Natural killer cell (primary cell): ENCODE results near the gene CORIN. TPM values are rescaled to one million over a fixed set of nuclear protein-coding genes. Genes with fewer than 3 reads are reported as not detected.
A peak's percentile ranks its signal among the peaks of the same experiment; 100 is the strongest.
"Not testable (repeated sequence)": the region's sequence is repeated elsewhere in the genome, so short reads cannot be mapped to it uniquely, and the experiment has no call there.

Source experiments
- ATAC-seq, 3 donors: fragments of 150-1000 bp in 2 of 3; fragments of 200-7000 bp in 1 of 3; cut with Tn5 transposase; 1 replicate in 1 of 3; 2 replicates in 2 of 3; pipeline ENCODE4 v1.10.0; 2021; ENCODE audit warnings: mild to moderate bottlenecking in 2 of 3, moderate library complexity in 2 of 3
- DNase-seq, 2 donors: peaks; one replicate each; pipeline versions ENCODE4 v3.0.0 to v3.0.0-alpha.2; 2013 to 2021; ENCODE audit warnings: mixed read lengths in 1 of 2
- H3K27ac ChIP-seq: one replicate; pipeline ENCODE4 v1.5.1; 2013; ENCODE audit warnings: mild to moderate bottlenecking, low read length
- H3K27me3 ChIP-seq: one replicate; pipeline ENCODE4 v1.6.1; 2013; ENCODE audit warnings: low read length; ENCODE audit not compliant: control insufficient read depth, insufficient read depth
- H3K36me3 ChIP-seq: one replicate; pipeline ENCODE4 v1.6.1; 2013; ENCODE audit warnings: low read length; ENCODE audit not compliant: control insufficient read depth, insufficient read depth
- H3K4me1 ChIP-seq: one replicate; pipeline ENCODE4 v1.6.1; 2013; ENCODE audit warnings: low read length; ENCODE audit not compliant: control insufficient read depth, insufficient read depth
- H3K4me3 ChIP-seq: one replicate; pipeline ENCODE4 v1.5.1; 2013; ENCODE audit warnings: low read length
- H3K9me3 ChIP-seq: one replicate; pipeline ENCODE4 v1.6.1; 2013; ENCODE audit warnings: low read length; ENCODE audit not compliant: control insufficient read depth, insufficient read depth
- H3K27ac Mint-ChIP-seq, 2 donors: one replicate each; pipeline ENCODE4 v1.8.0; 2022; ENCODE audit warnings: mild to moderate bottlenecking in 2 of 2, mixed read lengths in 2 of 2, moderate library complexity in 1 of 2
- H3K27me3 Mint-ChIP-seq, 2 donors: one replicate each; pipeline ENCODE4 v1.8.0; 2022; ENCODE audit warnings: low read depth in 2 of 2, mixed read lengths in 2 of 2
- H3K36me3 Mint-ChIP-seq: one replicate; pipeline ENCODE4 v1.8.0; 2022; ENCODE audit warnings: mixed read lengths
- H3K4me1 Mint-ChIP-seq, 2 donors: one replicate each; pipeline ENCODE4 v1.8.0; 2022; ENCODE audit warnings: mixed read lengths in 2 of 2
- H3K4me3 Mint-ChIP-seq: one replicate; pipeline ENCODE4 v1.8.0; 2022; ENCODE audit warnings: mild to moderate bottlenecking, moderate library complexity, mixed read lengths
- H3K9me3 Mint-ChIP-seq, 2 donors: one replicate each; pipeline ENCODE4 v1.8.0; 2022; ENCODE audit warnings: mixed read lengths in 2 of 2
- WGBS: methylation state at CpG from one replicate; pipeline ENCODE4 v1.1.7; 2013; ENCODE audit warnings: missing lambda C conversion rate; ENCODE audit not compliant: insufficient coverage; 5-methylcytosine and 5-hydroxymethylcytosine counted together
- intact Hi-C: fragments of 100-400 bp; cut with micrococcal nuclease; formaldehyde crosslinking; loops from one replicate; pipeline ENCODE4 v1.14.2; 2022
- total RNA-seq, 4 donors: library from RNA; stranded (reverse); fragments of 120-200 nt in 1 of 4; gene quantifications; one replicate each; pipeline versions ENCODE4 v1.2.3 to v1.2.4, GENCODE V29; 2013 to 2022
- TF ChIP-seq, protein P1 (sequence below): fragments of 200-600 bp; IDR thresholded peaks from one replicate; pipeline ENCODE4 v1.8.0; 2022; ENCODE audit warnings: antibody characterized with exemption

Gene CORIN
- total RNA-seq, 3 donors from 2014 or later (not counting 1 experiment from before 2014, with no cell fraction given): 0.78 TPM; not detected in 2

DNA sequence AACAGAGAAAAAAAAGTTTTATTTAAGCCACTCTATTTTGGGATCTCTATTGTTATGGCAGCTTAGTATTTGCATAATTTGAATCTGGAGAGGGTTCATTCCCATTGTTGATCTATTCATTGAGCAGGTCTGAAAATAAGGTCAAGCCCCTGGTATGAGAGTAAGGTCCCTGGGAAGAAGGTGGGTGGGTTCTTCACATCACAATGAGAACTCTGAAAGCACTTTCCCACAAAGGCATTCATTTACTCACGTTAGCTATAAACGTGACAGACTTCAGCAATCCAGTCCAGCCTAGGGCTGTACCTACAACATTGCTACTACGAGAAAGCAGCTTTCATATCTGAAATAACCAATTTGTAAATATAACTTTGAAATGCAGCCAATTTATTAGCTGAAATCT is 126.2 kb downstream of the CORIN start:
- no peaks in the 10 kb centered on the region for H3K4me1 ChIP-seq
- TF ChIP-seq, protein P1, sequence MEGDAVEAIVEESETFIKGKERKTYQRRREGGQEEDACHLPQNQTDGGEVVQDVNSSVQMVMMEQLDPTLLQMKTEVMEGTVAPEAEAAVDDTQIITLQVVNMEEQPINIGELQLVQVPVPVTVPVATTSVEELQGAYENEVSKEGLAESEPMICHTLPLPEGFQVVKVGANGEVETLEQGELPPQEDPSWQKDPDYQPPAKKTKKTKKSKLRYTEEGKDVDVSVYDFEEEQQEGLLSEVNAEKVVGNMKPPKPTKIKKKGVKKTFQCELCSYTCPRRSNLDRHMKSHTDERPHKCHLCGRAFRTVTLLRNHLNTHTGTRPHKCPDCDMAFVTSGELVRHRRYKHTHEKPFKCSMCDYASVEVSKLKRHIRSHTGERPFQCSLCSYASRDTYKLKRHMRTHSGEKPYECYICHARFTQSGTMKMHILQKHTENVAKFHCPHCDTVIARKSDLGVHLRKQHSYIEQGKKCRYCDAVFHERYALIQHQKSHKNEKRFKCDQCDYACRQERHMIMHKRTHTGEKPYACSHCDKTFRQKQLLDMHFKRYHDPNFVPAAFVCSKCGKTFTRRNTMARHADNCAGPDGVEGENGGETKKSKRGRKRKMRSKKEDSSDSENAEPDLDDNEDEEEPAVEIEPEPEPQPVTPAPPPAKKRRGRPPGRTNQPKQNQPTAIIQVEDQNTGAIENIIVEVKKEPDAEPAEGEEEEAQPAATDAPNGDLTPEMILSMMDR: no peak
- no peaks in the 10 kb centered on the region for H3K27me3 ChIP-seq
- no peaks in the 10 kb centered on the region for H3K9me3 Mint-ChIP-seq
- no peak overlapping the region for H3K27ac Mint-ChIP-seq
- H3K36me3 Mint-ChIP-seq: no peaks in the 10 kb centered on the region
- ATAC-seq (no peak), DNase-seq (no peak)
- no peak overlapping the region for H3K27ac ChIP-seq
- peaks cover 9 to 40% of the 10 kb centered on the region in 2 donors for H3K27me3 Mint-ChIP-seq
- H3K36me3 ChIP-seq: no peaks in the 10 kb centered on the region
- no peak overlapping the region for H3K4me3 Mint-ChIP-seq
- no peaks in the 10 kb centered on the region for H3K4me1 Mint-ChIP-seq
- no peaks in the 10 kb centered on the region for H3K9me3 ChIP-seq
- no peak overlapping the region for H3K4me3 ChIP-seq
- WGBS: 78% methylated on average over 3 of the region's 3 CpGs
- intact Hi-C loops: no loop called here

DNA sequence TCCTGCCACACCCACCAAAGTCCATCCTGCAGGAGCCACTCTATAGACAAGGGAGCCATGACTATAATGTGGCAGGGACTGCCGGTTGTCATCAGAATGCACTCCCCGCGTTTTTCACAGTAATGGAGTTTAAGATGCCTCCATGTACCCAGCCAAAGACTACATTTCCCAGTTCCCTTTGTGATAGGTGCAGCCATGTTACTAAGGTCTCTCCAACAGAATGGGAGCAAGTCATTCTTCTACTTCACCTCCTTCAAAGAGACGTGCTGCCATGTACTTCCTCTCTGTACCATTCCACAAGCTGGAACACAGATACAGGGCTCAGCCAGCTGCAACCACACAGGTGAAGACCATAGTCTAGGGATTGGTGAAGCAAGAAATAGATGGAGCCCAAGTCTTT is 126.7 kb downstream of the CORIN start:
- Mint-ChIP-seq H3K4me3 (no peak overlapping the region), H3K4me1 (no peaks in the 10 kb centered on the region), H3K27ac (no peak overlapping the region), H3K27me3 (peaks cover 12 to 45% of the 10 kb centered on the region in 2 donors), H3K36me3 (no peaks in the 10 kb centered on the region), H3K9me3 (no peaks in the 10 kb centered on the region)
- intact Hi-C loops: no loop called here
- Histone ChIP-seq H3K9me3 (no peaks in the 10 kb centered on the region), H3K36me3 (no peaks in the 10 kb centered on the region), H3K27me3 (no peaks in the 10 kb centered on the region), H3K27ac (no peak overlapping the region), H3K4me1 (no peaks in the 10 kb centered on the region), H3K4me3 (no peak overlapping the region)
- WGBS: 81% methylated on average over 4 of the region's 4 CpGs
- ATAC-seq (no peak), DNase-seq (no peak)
- TF ChIP-seq, protein P1: no peak

DNA sequence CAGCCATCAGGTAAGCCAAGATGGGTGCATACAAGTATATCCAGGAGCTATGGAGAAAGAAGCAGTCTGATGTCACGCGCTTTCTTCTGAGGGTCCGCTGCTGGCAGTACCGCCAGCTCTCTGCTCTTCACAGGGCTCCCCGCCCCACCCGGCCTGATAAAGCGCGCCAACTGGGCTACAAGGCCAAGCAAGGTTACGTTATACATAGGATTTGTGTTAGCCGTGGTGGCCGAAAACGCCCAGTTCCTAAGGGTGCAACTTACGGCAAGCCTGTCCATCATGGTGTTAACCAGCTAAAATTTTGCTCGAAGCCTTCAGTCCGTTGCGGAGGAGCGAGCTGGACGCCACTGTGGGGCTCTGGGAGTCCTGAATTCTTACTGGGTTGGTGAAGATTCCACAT is 131.5 kb downstream of the CORIN start:
- H3K9me3 Mint-ChIP-seq, H3K4me3 ChIP-seq, H3K4me1 Mint-ChIP-seq, H3K9me3 ChIP-seq, intact Hi-C loops, H3K27ac Mint-ChIP-seq, ATAC-seq, H3K36me3 Mint-ChIP-seq, H3K27ac ChIP-seq, H3K27me3 ChIP-seq, H3K4me1 ChIP-seq, H3K4me3 Mint-ChIP-seq, DNase-seq, H3K36me3 ChIP-seq: not testable (repeated sequence)
- 94% methylated on average over 18 of the region's 18 CpGs for WGBS
- peaks cover 20 to 62% of the 10 kb centered on the region in 2 donors for H3K27me3 Mint-ChIP-seq

DNA sequence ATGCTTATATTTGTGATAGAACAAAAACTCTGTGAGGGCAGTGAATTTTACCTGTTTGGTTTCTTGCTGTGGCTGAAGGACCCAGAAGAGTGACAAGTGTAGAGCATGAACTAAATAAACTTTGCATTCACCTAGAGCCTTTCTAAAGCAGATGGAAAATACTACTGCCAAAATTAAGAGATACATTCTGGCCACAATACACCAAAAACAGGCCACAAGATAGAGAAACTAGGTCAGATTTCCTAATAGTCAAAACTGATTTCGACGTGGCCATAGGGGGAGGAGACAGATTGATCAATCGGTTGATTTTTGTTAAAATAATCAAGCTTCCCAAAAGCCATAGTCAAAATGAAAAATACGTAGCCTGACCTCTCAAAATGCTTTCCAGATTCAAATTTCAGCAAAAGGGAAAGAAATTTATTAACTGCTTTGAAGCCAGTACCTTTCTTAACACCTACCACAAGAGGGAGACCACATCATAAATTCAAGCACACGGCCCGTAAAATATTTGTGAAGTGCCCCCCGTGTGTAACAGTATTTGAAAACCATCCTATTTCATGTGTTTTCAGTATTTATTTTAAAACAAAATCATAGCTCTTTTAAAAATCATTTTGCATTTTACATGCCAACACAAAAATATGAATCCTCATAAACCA is 132.4 kb downstream of the CORIN start:
- peaks cover 24 to 62% of the 10 kb centered on the region in 2 donors for H3K27me3 Mint-ChIP-seq

More for the DNA sequence above, 132.4 kb downstream of the CORIN start:
- Mint-ChIP-seq H3K4me1 (no peaks in the 10 kb centered on the region), H3K4me3 (no peak overlapping the region), H3K27ac (no peak overlapping the region), H3K9me3 (no peaks in the 10 kb centered on the region), H3K36me3 (no peaks in the 10 kb centered on the region)
- Histone ChIP-seq H3K36me3 (no peaks in the 10 kb centered on the region), H3K4me1 (no peaks in the 10 kb centered on the region), H3K27me3 (no peaks in the 10 kb centered on the region), H3K9me3 (no peaks in the 10 kb centered on the region), H3K27ac (no peak overlapping the region), H3K4me3 (no peak overlapping the region)
- no peak for ATAC-seq
- TF ChIP-seq, protein P1: no peak
- peak in 1 of 2 donors; percentile 23 for DNase-seq
- 49% methylated on average over 7 of the region's 7 CpGs for WGBS
- intact Hi-C loops: no loop called here
